Measurements from ENCODE around the gene PTH1R.

PTH1R gene

GRCh38 chr3:46915297-46915822 is 37.8 kb downstream of the PTH1R start:
- Histone ChIP-seq H3K9me2 (replicated peaks; ENCODE audit: control insufficient read depth, low read length) (no peaks in the 10 kb centered on the region), H3K4me2 (ENCODE audit: low read length) (no peak overlapping the region), H4K20me1 (ENCODE audit: control insufficient read depth, insufficient read depth, low read depth, low read length) (no peaks in the 10 kb centered on the region), H3K4me1 (ENCODE audit: control insufficient read depth, low read length) (no peaks in the 10 kb centered on the region), H3K27me3 (ENCODE audit: control insufficient read depth, low read length) (no peaks in the 10 kb centered on the region), H3K27ac (ENCODE audit: low read depth, low read length) (no peak overlapping the region), H3K9me3 (ENCODE audit: control insufficient read depth, insufficient read depth, low read length) (no peaks in the 10 kb centered on the region), H3K79me2 (ENCODE audit: control insufficient read depth, low read length) (no peaks in the 10 kb centered on the region), H3F3A (ENCODE audit: control insufficient read depth, insufficient read depth) (peaks cover 14% of the 10 kb centered on the region), H3K4me3 (ENCODE audit: low read length) (no peak overlapping the region), H3K36me3 (ENCODE audit: control insufficient read depth, low read length) (peaks cover 31% of the 10 kb centered on the region)
- TF ChIP-seq, protein P1, sequence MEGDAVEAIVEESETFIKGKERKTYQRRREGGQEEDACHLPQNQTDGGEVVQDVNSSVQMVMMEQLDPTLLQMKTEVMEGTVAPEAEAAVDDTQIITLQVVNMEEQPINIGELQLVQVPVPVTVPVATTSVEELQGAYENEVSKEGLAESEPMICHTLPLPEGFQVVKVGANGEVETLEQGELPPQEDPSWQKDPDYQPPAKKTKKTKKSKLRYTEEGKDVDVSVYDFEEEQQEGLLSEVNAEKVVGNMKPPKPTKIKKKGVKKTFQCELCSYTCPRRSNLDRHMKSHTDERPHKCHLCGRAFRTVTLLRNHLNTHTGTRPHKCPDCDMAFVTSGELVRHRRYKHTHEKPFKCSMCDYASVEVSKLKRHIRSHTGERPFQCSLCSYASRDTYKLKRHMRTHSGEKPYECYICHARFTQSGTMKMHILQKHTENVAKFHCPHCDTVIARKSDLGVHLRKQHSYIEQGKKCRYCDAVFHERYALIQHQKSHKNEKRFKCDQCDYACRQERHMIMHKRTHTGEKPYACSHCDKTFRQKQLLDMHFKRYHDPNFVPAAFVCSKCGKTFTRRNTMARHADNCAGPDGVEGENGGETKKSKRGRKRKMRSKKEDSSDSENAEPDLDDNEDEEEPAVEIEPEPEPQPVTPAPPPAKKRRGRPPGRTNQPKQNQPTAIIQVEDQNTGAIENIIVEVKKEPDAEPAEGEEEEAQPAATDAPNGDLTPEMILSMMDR (IDR thresholded peaks at IDR 0.05; ENCODE audit: low read depth, low read length, poor library complexity, severe bottlenecking) = no peak
- no peak for TF ChIP-seq EZH2phosphoT487 (IDR thresholded peaks at IDR 0.05; ENCODE audit: borderline replicate concordance, low read length)

- no peaks in the 10 kb centered on the region for H3K79me2 ChIP-seq (ENCODE audit: control insufficient read depth, low read length)
- no peaks in the 10 kb centered on the region for H3K9me3 ChIP-seq (ENCODE audit: control insufficient read depth, insufficient read depth, low read length)
- no peak overlapping the region for H3K4me3 ChIP-seq (ENCODE audit: low read length)
- H3K27ac ChIP-seq (ENCODE audit: low read depth, low read length) = no peak overlapping the region
- H3K36me3 ChIP-seq (ENCODE audit: control insufficient read depth, low read length) = peaks cover 40% of the 10 kb centered on the region
- H3K9me2 ChIP-seq (replicated peaks; ENCODE audit: control insufficient read depth, low read length) = no peaks in the 10 kb centered on the region
- H3K27me3 ChIP-seq (ENCODE audit: control insufficient read depth, low read length) = no peaks in the 10 kb centered on the region
- no peak for TF ChIP-seq EZH2phosphoT487 (IDR thresholded peaks at IDR 0.05; ENCODE audit: borderline replicate concordance, low read length)
- TF ChIP-seq, protein P1 (IDR thresholded peaks at IDR 0.05; ENCODE audit: low read depth, low read length, poor library complexity, severe bottlenecking) = no peak
- H3K4me2 ChIP-seq (ENCODE audit: low read length) = no peak overlapping the region
- no peaks in the 10 kb centered on the region for H3K4me1 ChIP-seq (ENCODE audit: control insufficient read depth, low read length)
- peaks cover 14% of the 10 kb centered on the region for H3F3A ChIP-seq (ENCODE audit: control insufficient read depth, insufficient read depth)
- no peaks in the 10 kb centered on the region for H4K20me1 ChIP-seq (ENCODE audit: control insufficient read depth, insufficient read depth, low read depth, low read length)
Measured at GRCh38 chr3:46916278-46916677, 38.8 kb downstream of the PTH1R start.

- Histone ChIP-seq H3F3A (ENCODE audit: control insufficient read depth, insufficient read depth) (peaks cover 14% of the 10 kb centered on the region), H3K4me2 (ENCODE audit: low read length) (no peak overlapping the region), H3K27ac (ENCODE audit: low read depth, low read length) (no peak overlapping the region), H3K79me2 (ENCODE audit: control insufficient read depth, low read length) (no peaks in the 10 kb centered on the region), H4K20me1 (ENCODE audit: control insufficient read depth, insufficient read depth, low read depth, low read length) (no peaks in the 10 kb centered on the region), H3K27me3 (ENCODE audit: control insufficient read depth, low read length) (no peaks in the 10 kb centered on the region), H3K9me2 (replicated peaks; ENCODE audit: control insufficient read depth, low read length) (no peaks in the 10 kb centered on the region), H3K9me3 (ENCODE audit: control insufficient read depth, insufficient read depth, low read length) (no peaks in the 10 kb centered on the region), H3K36me3 (ENCODE audit: control insufficient read depth, low read length) (peaks cover 46% of the 10 kb centered on the region), H3K4me1 (ENCODE audit: control insufficient read depth, low read length) (no peaks in the 10 kb centered on the region), H3K4me3 (ENCODE audit: low read length) (no peak overlapping the region)
- TF ChIP-seq, protein P1 (IDR thresholded peaks at IDR 0.05; ENCODE audit: low read depth, low read length, poor library complexity, severe bottlenecking) = no peak
- TF ChIP-seq EZH2phosphoT487 (IDR thresholded peaks at IDR 0.05; ENCODE audit: borderline replicate concordance, low read length) = no peak
Measured at GRCh38 chr3:46916799-46917198, 39.3 kb downstream of the PTH1R start.
